ENCODE measurements around the gene ABR. TPM values are rescaled to one million over a fixed set of nuclear protein-coding genes. Genes with fewer than 3 reads are reported as not detected.

Gene ABR
- total RNA-seq, 1 donor from 2014 or later, result 47.2 TPM

DNA sequence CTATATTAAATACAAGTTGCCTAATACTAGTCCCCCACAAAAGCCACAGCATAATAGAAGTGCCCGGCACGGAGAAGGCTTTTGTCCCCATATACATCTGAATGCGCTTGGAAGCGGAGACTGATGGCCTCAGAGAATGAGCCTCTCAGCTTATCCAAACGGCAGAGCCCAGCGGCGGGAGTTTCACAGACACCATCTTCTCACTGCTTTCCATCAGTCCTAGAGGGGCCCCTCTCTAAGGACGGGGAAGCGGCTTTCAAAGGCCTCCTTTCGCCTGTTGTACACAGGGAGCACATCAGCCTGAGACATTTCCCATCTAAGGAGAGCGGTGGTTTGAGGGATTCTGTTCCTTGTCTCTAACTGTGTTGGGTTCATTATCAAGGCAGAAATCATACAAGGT lies 217.1 kb downstream of the ABR start:
- peak; percentile 84 for DNase-seq (ENCODE audit: low spot score)

GRCh38 chr17:962166-962565 lies 217.6 kb downstream of the ABR start:
- no peak for DNase-seq (ENCODE audit: low spot score)

GRCh38 chr17:958712-959451 lies 220.9 kb downstream of the ABR start:
- no peak for DNase-seq (ENCODE audit: low spot score)

- no peak for DNase-seq (ENCODE audit: low spot score)
Observed at GRCh38 chr17:957856-958421, 221.8 kb downstream of the ABR start.

DNA sequence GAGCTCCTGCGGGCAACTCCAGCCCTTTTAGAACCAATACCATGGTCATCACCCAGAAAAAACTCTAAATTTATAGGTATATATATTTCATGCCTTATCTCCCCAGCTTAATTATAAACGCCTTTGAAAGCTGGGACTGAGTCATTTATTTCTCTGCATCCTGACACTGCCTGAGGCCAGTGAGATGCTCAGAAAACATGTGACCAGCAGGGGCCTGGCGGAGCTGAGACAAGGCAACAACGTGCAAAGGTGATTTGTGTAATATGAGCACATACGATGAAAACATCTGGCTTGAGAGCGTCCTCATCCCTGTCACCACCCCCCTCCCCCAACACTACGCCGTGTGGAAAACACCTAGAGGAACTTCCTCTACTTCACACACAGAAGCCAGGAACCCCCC lies 222.9 kb downstream of the ABR start:
- peak; percentile 71 for DNase-seq (ENCODE audit: low spot score)

DNA sequence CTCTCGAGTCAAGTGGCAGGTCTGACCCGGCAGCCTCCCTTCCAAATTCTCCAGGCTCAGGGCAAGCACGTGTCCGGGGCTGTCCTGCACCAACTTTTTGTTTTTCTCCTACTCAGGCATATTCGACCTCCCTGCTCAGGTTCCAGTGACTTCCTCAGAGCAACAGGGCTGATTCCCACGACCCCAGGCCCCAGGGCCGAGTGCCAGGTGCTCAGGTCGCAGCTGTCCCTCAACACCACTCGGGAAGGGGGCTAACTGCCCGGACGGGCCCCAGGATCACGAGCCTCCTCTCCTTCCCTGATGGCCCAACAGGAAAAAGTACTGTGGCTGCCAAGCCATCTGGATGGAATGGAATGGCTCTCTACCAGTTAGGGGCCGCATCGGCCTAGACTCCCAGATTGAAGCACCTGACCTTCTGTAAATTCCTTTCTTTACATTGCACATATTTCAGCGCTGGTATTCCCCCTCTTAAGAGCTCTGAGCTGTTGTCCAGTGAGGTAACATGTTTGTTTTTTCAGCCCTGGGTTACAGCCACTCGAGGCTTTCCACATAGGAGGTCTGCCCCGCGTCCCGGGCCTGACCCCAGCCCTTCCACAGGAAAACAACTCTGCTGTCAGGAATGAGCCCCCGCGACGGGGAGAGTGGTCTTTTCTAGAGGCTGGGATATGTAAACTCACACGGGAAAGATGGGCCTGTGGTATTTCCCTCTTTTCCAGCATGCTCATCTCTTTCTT lies 225.2 kb downstream of the ABR start:
- DNase-seq (ENCODE audit: low spot score), result no peak

DNA sequence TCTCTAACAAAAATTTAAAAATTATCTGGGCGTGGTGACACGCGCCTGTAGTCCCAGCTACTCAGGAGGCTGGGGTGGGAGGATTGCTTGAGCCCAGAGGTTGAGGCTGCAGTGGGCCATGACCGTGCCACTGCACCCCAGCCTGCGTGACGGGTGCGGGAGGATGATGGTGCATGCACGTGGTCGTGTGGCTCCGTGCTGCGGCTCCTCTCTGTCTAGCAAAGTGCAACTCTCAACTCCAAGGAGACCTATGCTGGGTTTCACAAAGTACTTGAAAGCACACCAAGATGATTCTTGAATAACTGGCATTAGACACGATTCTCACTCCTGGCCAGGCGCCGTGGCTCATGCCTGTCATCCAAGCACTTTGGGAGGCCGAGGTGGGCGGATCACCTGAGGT lies 226.0 kb downstream of the ABR start:
- DNase-seq (ENCODE audit: low spot score), result no peak

Other genes starting within 250 kb of the ABR start
- gene NXN, start 200.2 kb downstream of the ABR start, total RNA-seq (ENCODE audit: insufficient read depth, low replicate concordance), result 103 TPM
- gene TIMM22, start 182.9 kb downstream of the ABR start, total RNA-seq (ENCODE audit: insufficient read depth, low replicate concordance), result 9.4 TPM
- not detected for gene BHLHA9, start 90.5 kb upstream of the ABR start, total RNA-seq (ENCODE audit: insufficient read depth, low replicate concordance)
- 4.3 TPM for gene TRARG1, start 99.7 kb upstream of the ABR start, total RNA-seq (ENCODE audit: insufficient read depth, low replicate concordance)
- 182 TPM for gene YWHAE, start 220.2 kb upstream of the ABR start, total RNA-seq (ENCODE audit: insufficient read depth, low replicate concordance)